HG03280 (cell line): ENCODE results near the gene NVL.
"Not testable (repeated sequence)": the region's sequence is repeated elsewhere in the genome, so short reads cannot be mapped to it uniquely, and the experiment has no call there.

Experiments used
- ATAC-seq: cut with Tn5 transposase; IDR thresholded peaks from one replicate; pipeline ENCODE4 v1.9.1; 2021; ENCODE audit warnings: mild to moderate bottlenecking, moderate library complexity; ENCODE audit not compliant: unreplicated experiment

NVL gene

DNA sequence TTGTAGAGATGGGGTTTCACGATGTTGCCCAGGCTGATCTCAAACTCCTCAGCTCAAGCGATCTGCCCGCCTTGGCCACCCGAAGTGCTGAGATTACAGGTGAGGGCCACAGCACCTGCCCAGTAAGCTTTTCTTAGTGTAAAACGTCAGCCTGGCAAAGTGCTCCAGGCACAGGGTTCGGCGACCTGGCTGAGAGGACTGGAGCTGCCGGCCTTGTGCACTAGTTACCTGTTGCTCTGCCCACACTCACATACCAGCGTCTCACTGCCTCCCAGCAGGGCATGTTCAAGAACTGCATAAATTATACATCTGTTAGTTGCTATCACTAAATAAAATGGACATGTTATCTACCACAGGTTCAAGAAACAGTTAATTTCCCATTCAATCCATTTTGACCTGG, 91.8 kb downstream of the NVL start:
- no peak for ATAC-seq

DNA sequence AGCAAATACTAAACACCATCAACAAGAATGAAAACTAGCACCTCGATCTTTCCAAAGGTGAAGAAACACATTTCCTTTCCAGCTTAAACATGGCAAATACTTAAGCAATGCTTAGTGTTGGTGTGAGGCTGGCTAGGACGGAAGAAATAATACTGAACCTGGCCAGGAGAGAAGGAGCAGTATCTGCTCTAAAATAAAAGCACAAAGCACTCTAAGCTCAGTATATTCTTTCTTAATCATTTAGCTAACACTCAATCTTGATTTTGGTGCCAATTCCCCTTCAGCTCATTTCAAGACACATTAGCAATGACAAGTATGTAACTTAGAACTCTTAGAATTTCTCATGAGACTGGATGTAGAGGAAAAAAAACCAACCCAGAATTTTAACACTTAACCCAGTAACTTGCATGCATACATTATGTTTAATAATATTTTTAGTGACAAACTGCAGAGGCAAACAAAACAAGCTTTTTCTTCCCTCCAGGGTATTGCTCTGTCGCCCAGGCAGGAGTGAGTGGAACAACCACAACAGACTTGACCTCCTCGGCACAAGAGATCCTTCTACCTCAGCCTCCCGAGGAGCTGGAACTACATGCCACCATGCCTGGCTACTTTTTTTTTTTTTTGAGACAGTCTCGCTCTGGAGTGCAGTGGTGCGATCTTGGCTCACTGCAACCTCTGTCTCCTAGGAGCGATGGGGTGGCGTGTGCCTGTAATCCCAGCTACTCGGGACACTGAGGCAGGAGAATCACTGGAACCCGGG, 92.7 kb downstream of the NVL start:
- ATAC-seq, result no peak

DNA sequence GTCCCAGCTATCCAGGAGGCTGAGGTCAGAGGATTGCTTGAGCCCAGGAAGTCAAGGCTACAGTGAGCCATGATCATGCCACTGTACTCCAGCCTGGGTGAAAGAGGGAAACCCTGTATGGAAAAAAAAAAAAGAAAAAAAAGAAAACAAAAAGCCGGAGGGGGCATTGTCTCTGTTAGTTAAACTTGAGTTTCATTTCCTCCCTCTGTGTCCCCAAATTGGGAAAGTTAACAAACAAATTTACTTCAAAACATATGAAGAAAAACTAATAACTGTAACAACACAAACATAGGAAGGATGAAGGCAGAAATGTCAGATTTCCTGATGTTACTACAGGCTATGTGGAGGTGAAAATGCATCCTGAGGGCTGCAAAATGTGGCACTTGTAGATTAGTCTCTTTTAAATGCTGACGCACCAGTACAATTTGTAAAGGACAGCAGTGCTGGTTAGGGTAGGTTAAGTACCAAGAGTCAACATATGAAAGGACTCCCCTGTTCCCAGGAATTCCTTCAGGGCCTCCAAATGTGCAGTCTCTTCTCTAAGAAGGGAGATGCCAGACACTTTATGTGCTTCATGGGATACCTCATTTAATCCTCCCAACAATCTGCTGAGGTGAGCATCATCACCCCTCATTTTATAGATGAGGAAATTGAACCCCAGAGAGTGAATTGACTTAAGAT, 94.0 kb downstream of the NVL start:
- no peak for ATAC-seq

DNA sequence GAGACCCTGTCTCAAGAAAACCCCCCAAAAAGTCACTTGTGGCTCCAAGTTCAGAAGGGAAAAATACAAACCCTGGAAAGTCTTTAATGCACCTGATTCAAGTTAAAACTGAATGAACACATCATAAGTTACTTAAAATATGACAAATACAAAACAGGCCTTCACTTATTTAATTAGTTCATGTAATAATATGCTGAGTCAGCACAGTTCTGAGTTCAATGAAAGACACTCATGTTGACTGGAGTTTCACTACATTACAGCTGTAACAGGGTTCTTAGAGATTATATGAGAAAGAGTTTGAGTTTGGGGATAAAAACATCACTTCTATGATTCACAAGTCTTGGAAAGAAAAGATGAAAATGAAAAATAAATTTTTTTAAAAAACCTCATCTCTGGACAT, 96.0 kb downstream of the NVL start:
- no peak for ATAC-seq

DNA sequence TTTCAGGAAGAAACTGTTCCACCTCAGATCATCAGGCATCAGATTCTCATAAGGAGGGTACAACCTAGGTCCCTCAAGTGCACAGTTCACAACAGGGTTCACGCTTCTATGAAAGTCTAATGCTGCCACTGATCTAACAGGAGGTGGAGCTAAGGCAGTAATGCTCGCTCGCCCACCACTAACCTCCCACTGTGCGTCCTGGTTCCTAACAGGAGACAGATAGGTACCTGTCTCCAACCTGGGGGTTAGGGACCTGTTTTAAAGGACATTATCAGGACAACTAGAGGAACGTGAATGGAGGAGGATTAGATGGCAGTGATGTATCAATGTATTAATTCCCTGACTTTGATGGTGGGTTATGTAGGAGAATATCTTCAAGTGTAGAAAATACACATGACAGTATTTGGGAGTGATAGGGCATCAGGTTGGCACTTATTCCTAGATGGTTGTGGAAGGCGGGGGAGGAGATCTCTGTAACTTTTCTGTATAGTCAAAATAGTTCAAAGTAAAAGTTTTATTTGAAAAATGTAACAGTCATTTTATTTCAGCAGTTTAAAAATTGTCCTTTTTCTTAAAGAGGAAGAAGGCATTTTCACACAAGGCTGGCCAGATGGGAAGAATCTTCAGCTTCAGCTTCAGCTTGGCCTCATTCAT, 103.0 kb downstream of the NVL start:
- no peak for ATAC-seq

DNA sequence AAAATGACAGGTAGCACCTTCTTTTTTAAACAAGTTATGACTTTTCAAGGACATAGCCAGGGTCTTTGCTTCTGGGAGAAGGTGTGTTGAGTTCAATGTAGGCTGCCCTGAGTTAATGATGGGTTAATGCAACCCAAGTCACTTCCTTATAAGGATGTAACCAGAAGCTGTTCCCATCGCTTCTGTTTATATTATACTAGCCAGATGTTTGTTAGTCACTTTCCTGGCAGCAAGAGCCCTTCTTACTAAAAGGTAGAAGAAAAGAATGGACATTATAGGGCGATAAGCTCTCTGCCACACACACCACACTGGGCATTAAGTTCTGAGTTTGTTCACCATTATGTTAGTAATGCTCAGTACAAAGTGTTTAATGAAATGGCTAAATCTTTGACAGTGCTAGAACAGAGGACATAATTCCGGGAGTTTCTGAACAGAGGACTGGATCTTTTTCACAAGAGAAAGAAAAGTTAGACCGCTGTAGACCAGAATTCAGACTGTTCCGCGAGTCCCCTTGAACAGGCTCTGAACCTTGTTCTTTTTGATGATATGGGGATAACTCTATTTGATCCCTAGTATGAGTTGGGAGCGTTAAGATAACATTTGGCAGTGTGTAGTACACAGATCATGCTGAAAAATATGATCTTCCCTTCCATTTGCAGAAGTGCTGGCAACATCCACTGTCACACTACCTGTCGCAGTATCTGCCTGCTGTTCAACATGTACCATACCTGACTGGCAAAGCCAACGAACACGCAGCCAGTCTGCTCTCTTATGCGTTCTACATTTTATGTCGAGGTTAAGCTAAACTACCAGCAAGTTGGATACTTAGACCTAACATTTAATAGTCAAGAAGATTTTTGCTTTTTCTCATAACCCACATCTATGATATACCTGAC, 105.9 kb downstream of the NVL start:
- no peak for ATAC-seq

DNA sequence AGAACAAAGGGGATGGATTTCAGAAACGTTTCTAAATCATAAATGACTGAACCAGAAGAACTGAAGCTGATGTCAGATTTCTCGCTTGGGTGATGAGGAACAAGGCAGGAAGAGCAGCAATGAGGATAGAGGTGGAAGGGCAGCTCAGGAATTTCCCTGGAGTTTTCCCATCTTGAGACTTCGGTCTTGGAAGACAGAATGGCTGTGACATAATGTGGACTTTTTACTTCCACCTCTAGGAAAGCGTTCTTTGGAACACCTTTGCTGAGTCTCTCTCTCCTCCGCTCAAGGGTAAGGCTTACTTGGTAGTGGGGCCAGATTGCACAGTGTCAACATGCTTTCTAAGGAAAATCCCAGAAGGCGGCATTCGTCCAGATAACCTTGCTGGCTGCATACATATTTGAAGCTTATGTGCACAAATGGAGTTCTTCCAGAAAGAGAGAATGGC, 110.3 kb downstream of the NVL start:
- no peak for ATAC-seq

DNA sequence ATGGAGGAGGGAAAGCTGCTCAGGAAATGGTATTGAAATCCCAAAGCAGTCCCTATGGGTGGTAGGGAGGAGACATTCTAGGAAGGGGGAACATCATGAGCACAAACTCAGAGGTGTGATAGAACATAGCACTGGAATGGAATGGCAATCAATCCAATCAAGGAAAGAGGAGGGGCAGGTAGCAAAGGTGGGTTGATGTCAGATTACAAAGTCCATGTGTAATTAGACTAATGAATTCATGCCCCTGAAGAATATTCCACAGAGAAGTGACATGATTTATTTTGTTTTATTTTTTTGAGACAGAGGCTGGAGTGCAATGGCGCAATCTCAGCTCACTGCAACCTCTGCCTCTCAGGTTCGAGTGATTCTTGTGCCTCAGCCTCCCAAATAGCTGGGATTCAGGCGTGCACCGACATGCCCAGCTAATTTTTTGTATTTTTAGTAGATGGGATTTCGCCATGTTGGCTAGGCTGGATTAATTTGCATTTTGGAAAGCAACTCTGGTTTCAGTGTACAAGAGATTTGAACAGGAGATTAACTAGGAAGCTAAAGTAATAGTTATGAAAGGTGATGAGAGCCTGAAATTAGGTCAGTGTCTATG, 110.9 kb downstream of the NVL start:
- no peak for ATAC-seq

DNA sequence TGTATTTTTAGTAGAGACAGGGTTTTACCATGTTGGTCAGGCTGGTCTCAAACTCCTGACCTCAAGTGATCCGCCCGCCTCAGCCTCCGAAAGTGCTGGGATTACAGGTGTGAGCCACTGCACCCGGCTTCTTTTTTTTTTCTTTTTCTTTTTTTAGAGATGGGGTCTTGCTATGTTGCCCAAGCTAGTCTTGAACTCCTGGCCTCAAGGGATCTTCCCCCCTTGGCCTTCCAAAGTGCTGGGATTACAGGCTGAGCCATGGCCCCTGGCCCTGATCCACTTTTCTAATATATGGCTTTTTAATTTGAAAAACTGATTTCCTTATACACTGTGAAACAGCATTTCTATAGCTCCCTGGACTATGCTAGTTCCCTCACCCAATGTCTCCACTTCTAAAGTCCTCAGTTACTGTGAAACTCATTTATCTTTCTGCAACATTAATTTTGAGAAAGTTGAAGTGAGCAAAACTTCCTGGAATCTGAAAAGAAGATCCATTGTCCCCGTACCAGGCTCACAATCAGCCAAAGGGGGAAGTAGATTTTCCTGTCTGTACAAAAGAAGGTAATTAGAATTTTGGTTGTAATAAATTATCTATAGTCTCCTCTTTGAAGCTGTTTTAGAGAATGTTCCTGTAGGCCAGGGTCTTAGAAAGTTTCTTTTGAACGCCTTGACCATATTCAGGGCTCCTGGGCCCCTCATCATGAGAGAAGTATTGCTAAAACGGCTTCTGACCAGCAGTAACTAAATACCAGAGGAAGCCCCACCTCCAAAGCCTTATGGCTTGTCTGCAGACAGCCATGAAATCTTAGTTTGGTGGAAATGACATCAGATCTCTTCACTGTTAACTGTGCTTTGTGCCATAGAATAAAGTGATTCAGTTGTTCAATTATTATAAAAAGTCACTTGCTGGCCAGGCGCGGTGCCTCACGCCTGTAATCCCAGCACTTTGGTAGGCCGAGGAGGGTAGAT, 112.0 kb downstream of the NVL start:
- ATAC-seq, result no peak

DNA sequence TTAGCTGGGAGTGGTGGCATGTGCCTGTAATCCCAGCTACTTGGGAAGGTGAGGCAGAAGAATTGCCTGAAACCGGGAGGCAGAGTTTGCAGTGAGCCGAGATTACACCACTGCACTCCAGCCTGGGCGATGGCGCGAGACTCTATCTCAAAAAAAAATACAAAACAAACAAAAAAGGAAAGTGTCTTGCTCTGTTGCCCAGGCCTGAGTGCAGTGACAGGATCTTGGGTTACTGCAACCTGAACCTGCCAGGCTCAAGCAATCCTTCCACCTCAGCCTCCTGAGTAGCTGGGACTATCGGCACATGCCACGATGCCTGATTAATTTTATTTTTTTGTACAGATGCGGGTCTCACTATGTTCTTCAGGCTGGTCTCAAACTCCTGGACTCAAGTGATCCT, 113.6 kb downstream of the NVL start:
- no peak for ATAC-seq

DNA sequence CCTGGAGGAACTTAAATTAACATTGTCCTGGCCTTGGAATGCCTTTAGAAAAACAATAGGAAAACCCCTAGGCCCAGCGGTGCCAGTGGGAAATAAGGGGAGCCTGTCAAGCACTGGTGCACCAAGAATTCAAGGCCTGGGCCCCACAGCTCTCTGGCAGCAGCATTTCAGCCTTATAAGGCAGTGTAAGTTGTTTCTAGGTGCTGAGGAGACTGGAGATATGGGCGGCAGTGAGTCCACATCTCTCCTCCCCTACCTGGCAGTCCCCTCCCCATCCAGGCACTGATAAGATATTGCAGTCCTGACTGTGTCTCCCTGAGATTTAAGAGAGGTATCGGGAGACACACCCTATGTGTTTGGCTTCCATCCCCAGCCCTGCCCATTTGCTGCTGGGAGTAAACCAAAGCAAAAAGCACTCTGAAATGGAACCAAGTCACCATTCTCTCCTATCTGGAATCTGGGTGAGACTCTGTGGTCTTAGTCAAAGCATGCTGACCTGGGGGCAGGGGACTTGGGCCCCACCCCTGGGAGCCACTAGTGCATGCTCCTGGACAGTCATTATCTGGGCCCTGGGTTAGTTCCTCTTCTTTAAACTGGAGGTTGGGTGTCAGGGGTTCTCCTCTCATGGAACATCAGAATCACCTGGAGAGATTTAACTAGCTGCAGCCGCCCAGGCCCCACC, 116.4 kb downstream of the NVL start:
- no peak for ATAC-seq

DNA sequence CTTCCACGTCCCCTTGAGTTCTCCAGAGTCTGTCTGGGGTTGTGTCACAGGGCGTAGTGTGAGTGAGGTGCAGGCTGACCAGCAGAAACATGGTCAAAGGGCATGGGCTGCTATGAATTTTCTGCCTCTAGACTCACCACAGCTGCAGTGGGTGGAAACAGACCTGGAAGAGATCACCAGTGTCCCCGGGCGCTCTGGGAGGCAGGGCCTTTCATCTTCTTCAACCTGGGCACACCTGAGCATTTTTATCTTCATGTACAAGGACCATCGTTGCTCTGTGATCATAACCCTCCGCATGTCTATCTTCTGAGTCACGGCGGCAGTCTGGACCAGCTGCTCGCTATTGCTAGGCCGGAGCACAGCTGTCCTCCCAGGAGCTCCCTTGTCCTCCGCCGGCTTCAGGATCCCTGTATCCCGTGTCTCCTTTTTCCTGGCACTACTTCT, 117.3 kb downstream of the NVL start:
- no peak for ATAC-seq

DNA sequence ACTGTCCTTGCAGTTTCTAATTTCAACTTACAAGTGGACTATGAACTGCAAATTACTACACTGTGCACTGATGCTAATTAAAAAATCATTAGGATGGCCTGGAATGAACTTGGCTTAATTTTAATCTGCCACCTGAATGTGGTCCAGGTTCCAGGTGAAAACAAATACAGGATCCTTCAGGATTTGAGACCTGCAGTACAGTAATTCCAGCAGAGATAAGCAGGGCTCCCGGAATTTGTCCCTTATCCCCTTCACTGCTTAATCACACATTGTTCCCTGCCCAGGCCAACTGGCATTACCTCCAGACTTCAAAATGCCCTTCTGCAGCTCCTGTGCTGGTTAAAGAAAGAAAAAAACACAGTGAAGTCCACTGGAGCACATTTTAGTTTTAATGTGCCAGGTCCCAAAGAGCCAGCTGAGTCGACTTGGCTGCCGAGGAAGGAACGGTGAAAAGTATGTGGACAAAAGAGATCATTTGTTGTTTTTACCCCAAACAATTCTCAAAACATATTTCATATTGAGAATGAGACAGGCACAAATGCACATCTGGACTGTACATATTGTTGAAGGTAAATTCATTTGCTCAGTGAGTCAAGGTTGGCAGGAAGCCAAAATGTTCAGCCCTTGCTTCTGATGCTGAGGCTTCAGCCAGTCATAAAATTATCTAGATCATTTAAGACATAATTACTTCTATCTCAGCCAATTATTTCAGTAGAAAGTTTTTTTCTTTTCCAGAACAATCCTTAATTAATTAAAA, 118.6 kb downstream of the NVL start:
- ATAC-seq, result no peak

DNA sequence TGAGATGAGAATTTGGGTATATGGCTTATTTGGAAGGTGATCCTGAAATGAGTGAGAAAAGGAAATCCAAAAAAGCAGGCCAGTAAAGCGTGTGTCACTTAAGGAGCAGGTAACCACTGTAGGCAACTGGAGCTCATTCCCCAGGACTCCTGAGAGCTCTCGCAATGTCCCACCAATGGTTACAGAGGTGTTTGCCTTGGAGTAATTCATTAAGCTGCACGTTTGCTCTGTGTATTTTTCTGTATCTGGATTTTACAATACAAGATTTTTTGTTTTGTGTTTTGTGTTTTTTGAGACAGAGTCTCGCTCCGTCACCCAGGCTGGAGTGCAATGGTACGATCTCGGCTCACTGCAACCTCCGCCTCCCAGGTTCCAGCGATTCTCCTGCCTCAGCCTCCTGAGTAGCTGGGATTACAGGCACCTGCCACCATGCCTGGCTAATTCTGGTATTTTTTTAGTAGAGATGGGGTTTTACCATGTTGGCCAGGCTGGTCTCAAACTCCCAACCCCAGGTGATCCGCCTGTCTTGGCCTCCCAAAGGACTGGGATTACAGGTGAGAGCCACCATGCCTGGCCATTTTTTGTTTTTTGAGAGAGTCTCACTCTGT, 123.9 kb downstream of the NVL start:
- ATAC-seq, result not testable (repeated sequence)

DNA sequence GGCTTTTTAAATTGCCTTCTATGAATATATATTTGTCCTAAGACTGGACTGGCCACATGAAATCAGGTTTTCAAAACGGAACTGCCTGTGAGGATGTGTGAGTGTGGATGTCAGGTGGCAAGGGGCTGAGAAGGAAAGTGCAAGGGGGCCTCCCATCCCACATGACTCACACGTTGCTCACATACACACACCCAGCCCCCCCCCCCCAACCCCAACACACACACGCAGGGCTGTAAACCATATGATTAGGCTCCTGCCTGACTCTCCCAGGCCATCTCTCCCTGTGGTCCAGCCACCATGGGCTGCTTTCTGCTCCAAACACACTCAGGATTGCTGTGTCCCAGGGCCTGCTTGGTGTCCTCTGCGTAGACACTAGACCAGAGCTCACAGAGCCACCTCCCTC, 124.5 kb downstream of the NVL start:
- ATAC-seq, result no peak

DNA sequence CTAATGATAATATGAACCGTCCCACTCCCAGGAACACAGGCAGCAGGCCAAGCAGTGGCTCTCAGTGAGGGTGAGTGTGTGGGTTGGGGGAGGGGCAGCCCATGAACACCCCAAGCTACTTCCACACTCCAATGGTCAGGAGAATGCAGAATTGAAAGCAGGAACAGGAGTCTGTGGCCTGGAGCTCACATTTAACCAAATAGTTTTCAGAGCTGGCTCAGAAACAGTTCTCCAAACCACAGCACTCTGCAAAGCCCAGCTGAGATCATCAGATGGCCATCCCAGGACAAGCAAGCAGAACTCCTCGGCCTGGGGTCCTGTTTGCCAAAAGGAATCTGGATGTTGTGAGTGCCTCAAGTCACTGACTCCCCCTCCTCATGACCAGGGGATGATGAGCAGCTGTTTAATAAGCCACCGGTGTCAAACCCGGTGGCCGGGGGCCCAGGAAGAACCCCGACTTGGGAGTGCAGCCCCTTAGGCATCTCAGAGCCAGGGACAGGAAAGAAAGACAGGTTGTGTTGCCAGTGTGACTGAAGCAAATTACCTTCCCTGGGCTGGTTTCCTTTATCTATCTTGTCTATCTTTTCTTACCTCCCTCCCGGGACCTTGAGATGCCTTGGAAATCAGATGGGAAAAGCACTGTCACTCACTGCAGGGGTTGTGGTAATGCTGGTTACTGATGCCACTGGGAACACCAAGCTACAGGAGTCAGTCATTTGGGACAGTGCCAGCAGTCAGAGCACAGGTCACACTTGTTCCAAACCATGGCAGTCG, 126.5 kb downstream of the NVL start:
- ATAC-seq, result no peak

DNA sequence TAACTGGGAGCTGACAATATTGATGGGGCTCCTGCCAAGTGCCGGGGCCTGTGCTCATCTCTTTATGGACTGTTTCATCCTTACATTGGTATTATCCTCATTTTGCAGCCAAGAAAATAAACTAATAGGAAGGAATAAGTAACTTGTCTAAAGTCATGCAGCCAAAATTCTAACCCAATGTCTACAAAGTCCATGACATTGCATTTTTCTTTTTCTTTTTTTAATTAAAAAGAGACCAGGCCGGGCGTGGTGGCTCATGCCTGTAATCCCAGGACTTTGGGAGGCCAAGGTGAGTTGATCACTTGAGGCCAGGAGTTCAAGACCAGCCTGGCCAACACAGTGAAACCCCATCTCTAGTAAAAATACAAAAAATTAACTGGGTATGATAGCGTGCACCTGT, 128.1 kb downstream of the NVL start:
- ATAC-seq, result no peak
